ENCODE results near the gene TTLL8. TPM values are rescaled to one million over a fixed set of nuclear protein-coding genes. Genes with fewer than 3 reads are reported as not detected.

TTLL8 gene
- total RNA-seq, 2 donors from 2014 or later = not detected

DNA sequence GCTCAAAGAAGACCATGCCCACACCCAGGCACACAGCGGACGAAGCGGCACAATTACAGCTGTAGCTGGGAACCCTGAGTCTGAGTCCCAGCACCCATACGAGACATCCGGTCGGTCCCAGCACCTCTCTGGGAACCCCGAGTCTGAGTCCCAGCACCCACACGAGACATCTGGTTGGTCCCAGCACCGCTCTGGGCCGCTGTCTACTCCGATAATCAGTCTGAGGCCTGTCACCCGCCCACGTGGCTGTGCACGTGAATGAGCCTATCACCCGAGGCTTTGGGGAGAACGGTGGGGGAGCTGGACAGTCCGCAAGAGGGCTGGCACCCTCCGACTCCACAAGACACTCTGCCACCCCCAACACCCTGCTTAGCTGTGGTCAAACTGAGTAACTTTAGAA is 6.2 kb downstream of the TTLL8 start:
- Histone ChIP-seq H3K27ac (no peak overlapping the region), H3K36me3 (no peaks in the 10 kb centered on the region), H3K9ac (ENCODE audit: low read depth in 2 of 2, low read length in 2 of 2) (no peak overlapping the region), H3K27me3 (no peaks in the 10 kb centered on the region), H3K9me3 (no peaks in the 10 kb centered on the region), H3K4me1 (no peaks in the 10 kb centered on the region), H3K4me3 (no peak overlapping the region)
- DNase-seq = no peak
- intact Hi-C loops (cut with DNase I) = no loop called here
- TF ChIP-seq, protein P1, sequence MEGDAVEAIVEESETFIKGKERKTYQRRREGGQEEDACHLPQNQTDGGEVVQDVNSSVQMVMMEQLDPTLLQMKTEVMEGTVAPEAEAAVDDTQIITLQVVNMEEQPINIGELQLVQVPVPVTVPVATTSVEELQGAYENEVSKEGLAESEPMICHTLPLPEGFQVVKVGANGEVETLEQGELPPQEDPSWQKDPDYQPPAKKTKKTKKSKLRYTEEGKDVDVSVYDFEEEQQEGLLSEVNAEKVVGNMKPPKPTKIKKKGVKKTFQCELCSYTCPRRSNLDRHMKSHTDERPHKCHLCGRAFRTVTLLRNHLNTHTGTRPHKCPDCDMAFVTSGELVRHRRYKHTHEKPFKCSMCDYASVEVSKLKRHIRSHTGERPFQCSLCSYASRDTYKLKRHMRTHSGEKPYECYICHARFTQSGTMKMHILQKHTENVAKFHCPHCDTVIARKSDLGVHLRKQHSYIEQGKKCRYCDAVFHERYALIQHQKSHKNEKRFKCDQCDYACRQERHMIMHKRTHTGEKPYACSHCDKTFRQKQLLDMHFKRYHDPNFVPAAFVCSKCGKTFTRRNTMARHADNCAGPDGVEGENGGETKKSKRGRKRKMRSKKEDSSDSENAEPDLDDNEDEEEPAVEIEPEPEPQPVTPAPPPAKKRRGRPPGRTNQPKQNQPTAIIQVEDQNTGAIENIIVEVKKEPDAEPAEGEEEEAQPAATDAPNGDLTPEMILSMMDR (IDR thresholded peaks at IDR 0.05) = no peak

DNA sequence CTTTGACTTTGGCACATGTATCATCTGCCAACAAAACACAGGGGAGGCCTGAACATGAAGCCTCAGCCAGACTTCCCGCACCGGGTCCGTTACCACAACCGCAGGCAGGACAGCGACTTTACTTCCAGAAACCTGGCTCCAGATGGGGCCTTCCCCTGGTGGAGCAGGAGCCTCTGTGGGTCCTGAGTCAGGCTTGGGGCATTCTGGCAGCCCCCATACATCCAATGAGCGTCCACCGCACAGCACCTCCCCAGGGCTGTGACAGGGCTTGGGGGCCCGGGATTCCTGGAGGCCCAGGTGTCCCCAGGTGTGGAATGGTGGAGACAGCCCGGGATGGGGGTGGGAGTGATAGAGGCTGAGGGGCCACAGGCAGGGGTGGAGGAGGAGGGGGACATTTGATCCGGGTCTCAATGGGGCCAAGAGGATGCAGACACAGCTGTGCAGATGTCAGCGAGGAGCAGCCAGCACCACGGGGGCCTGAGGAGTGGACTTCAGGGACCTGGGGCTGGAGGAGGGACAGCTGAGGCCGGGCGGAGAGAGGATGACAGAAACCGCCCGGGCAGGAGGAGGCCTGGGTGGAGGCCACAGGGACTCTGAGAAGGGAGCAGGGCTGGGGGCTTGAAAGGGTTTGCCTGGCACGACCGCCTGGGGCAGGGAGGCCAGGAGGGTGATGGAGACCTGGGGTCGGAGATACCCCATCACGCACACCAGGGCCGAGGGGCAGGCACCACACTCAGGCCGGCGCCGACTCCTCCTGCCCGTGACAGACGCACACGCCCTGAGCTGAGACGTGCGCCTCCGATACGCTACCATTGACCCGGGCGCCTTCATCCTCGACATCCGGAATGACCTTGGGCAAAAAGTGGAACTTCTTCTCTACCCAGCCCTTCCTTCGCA is 8.6 kb downstream of the TTLL8 start:
- Histone ChIP-seq H3K27me3 (no peaks in the 10 kb centered on the region), H3K4me1 (no peaks in the 10 kb centered on the region), H3K27ac (no peak overlapping the region), H3K9me3 (no peaks in the 10 kb centered on the region), H3K9ac (ENCODE audit: low read depth in 2 of 2, low read length in 2 of 2) (no peak overlapping the region), H3K4me3 (no peak overlapping the region), H3K36me3 (no peaks in the 10 kb centered on the region)
- TF ChIP-seq, protein P1 (IDR thresholded peaks at IDR 0.05) = no peak
- no peak for DNase-seq
- intact Hi-C loops (cut with DNase I) = no loop called here

DNA sequence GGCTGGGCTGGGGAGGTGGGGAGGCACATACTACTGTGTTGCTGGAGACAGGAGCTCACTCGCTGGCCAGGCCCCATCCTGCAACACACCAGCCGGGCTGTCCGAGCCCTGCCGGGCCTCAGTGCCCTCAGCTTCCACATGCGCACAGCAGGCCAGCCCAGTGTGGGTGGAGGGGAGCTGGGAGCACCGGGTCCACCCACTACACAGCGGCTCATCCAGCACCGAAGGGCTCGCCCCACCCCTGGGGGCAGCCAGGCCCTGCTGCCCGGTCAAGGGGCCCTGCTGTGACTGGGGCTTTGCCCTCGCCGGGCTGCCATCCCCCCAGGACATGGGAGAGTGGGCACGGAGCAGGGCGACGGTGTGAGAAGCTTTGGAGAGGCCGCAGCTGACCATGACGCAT is 9.3 kb downstream of the TTLL8 start:
- no peak for DNase-seq
- TF ChIP-seq, protein P1 (IDR thresholded peaks at IDR 0.05) = no peak
- no peak overlapping the region for H3K27ac ChIP-seq
- H3K4me1 ChIP-seq = no peaks in the 10 kb centered on the region
- no peak overlapping the region for H3K4me3 ChIP-seq
- no peaks in the 10 kb centered on the region for H3K36me3 ChIP-seq
- H3K9ac ChIP-seq (ENCODE audit: low read depth in 2 of 2, low read length in 2 of 2) = no peak overlapping the region
- H3K27me3 ChIP-seq = no peaks in the 10 kb centered on the region
- H3K9me3 ChIP-seq = no peaks in the 10 kb centered on the region
- intact Hi-C loops (cut with DNase I) = no loop called here

DNA sequence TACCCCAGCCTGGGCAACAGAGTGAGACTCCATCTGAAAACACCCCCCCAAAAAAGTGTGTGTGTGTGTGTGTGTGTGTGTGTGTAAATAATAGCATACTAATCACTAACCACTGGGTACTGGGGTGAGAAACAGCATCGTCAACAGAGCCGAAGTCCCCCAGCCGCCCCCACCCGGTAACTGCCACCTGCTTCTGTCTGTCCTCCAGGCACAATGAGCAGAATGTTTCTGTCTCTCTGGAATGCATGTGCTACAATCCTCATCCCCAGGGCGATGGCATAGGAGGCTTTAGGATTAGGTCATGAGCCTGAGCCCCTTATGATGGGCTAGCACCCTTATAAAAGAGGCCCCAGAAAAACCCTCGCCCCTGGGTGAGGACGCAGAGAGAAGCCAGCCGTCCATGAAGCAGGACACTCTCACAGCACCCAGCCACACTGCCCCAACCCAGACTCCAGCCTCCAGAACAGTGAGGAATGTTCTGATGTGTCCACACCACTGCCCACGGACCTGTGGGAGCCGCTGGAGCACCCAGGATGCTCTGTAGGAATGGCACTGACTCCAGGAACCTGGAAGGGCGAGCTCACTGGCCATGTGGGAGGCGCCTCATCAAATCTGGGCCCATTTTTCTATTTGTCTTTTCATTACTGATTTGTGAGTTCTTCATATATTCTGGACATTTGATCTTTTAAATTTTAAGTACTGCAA is 9.9 kb downstream of the TTLL8 start:
- no peaks in the 10 kb centered on the region for H3K9me3 ChIP-seq
- no peak overlapping the region for H3K9ac ChIP-seq (ENCODE audit: low read depth in 2 of 2, low read length in 2 of 2)
- TF ChIP-seq, protein P1 (IDR thresholded peaks at IDR 0.05) = no peak
- H3K4me1 ChIP-seq = no peaks in the 10 kb centered on the region
- no peak overlapping the region for H3K27ac ChIP-seq
- DNase-seq = no peak
- H3K36me3 ChIP-seq = no peaks in the 10 kb centered on the region
- H3K4me3 ChIP-seq = no peak overlapping the region
- intact Hi-C loops (cut with DNase I) = no loop called here
- H3K27me3 ChIP-seq = no peaks in the 10 kb centered on the region

DNA sequence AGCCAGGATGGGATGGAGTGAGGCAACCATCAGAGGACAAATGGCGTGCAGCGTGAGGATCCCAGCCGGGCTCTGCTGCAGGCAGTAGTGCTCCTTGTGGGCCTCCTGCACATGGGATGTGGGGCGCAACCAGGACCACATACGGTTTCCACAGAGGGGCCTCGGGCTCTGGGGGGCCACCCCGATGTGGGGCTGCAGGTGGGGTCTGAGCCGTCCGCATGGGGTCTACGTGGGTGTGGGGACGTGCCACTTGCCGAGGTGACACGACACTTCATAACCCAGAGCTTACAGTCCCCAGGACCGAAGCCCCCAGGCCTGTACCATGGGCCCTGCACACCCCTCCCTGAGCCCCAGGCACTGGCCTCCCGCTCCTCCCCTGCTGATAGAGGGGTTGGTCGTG is 10.8 kb downstream of the TTLL8 start:
- no peaks in the 10 kb centered on the region for H3K27me3 ChIP-seq
- intact Hi-C loops (cut with DNase I) = no loop called here
- no peaks in the 10 kb centered on the region for H3K4me1 ChIP-seq
- no peak overlapping the region for H3K27ac ChIP-seq
- no peaks in the 10 kb centered on the region for H3K36me3 ChIP-seq
- DNase-seq = no peak
- H3K9me3 ChIP-seq = no peaks in the 10 kb centered on the region
- H3K9ac ChIP-seq (ENCODE audit: low read depth in 2 of 2, low read length in 2 of 2) = no peak overlapping the region
- TF ChIP-seq, protein P1 (IDR thresholded peaks at IDR 0.05) = no peak
- no peak overlapping the region for H3K4me3 ChIP-seq
